H54 (cell line): Measurements from ENCODE around the gene PHEX.

ENCODE experiments used
- DNase-seq: peaks from one replicate; pipeline ENCODE4 v3.0.0; 2011; ENCODE audit warnings: low spot score, mixed read lengths; ENCODE audit not compliant: insufficient read length
- FAIRE-seq: peaks from 3 replicates; lab custom pipeline; 2011; peaks lifted over from hg19 to GRCh38; lab: Jason Lieb, UNC
- POLR2A ChIP-seq: IDR thresholded peaks from 2 replicates; pipeline ENCODE4 v1.6.1; 2011; ENCODE audit warnings: low read depth, mild to moderate bottlenecking, low read length

Gene PHEX

DNA sequence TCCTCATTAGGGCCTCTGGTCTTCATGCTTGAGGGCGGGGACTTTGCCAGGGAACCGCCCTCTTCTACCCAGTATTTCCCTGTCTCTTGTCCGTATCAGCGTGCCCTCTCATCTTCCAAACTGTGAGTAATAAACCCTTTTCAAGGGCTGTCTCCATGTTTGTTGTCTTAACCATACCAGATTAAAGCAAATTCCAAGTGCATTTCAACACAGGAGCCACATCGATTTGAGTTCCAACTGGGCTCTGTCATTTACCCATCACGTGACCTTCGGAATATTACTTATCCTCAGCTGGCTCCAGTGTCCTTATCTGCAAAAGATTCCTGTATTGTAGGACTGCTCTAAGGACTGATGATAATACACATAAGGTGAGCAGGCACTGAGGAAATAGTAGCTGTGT, 6.4 kb upstream of the PHEX start:
- no peak for DNase-seq

GRCh38 chrX:22026731-22027130, 5.4 kb upstream of the PHEX start:
- FAIRE-seq (no peak), DNase-seq (no peak)
- TF ChIP-seq POLR2A = no peak

More for the DNA sequence above, 6.4 kb upstream of the PHEX start:
- no peak for FAIRE-seq
- TF ChIP-seq POLR2A = no peak

- no peak for DNase-seq
- TF ChIP-seq POLR2A = no peak
- FAIRE-seq = no peak
These were observed 381 bp downstream of the PHEX start for GRCh38 chrX:22032506-22032905.

DNA sequence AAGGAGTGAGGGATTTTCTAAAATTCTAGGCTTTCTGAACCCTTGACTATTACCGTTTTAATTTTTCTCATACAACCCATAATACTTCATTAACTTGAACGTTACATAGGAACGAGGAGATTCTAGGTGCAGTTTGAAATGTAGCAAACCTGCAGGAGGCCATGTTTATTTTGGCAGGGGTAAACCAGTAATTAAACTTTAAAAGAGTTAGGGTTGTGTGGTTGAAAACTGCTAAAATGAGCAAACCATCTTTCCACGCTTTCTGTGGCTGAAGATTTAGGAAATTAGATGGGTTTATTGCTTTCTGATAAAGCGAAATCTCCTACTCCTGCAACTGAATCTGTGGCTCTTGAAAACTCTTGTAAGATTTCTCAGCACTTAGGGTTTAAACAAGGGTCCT, 1.7 kb downstream of the PHEX start:
- FAIRE-seq = no peak

DNA sequence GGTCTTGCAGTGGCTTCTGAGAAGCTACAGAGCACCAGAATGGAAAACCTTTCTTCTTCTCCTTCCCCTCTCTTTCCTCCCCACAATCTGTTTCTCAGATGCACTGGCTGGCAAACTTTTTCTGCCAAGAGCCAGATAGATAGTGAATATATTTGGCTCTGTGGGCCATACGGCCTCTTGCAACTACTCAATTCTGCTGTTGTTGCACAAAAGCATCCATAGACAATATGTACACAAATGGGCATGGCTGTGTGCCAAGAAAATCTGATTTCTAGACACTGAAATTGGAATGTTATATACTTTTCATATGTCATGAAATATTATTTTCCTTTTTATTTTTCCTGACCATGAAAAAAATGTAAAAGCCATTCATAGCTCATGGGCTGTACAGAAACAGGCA, 3.1 kb downstream of the PHEX start:
- DNase-seq (no peak), FAIRE-seq (no peak)
- no peak for TF ChIP-seq POLR2A

More for the DNA sequence above, 1.7 kb downstream of the PHEX start:
- no peak for DNase-seq
- no peak for TF ChIP-seq POLR2A

- no peak for TF ChIP-seq POLR2A
- FAIRE-seq (no peak), DNase-seq (no peak)
These were observed 5.1 kb downstream of the PHEX start for GRCh38 chrX:22037225-22037624.

DNA sequence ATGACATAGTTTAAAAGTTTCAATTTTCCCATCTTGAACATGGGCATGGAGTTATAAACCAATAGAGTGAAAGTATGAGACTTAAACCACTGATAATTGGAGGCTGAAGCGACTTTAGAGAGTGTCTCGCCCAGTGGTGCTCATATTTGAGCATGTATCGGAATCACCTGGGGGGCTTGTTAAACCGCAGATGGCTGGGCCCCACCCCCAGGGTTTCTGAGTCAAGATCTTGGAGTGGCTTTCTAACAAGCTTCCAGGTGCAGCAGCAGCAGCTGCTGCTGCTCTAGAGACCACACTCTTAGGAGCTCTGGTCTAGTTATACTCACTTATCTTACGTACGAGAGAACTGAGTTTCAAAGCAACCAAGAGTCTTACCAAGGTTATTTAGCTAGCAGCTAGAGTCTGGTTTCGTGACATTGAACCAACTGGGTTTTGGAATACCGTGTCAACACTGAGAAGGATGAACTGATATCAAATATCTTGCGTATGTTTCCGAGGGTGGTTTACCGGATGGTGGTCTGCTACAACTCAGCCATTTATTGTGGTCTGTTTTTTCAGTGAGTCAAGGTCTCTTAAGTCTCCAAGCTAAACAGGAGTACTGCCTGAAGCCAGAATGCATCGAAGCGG, 5.9 kb downstream of the PHEX start:
- FAIRE-seq (no peak), DNase-seq (no peak)
- no peak for TF ChIP-seq POLR2A

- DNase-seq (no peak), FAIRE-seq (no peak)
- no peak for TF ChIP-seq POLR2A
These were observed 7.4 kb downstream of the PHEX start for GRCh38 chrX:22039541-22039940.

GRCh38 chrX:22040184-22040583, 8.1 kb downstream of the PHEX start:
- no peak for DNase-seq
- FAIRE-seq = no peak
- TF ChIP-seq POLR2A = no peak

- FAIRE-seq (no peak), DNase-seq (no peak)
- TF ChIP-seq POLR2A = no peak
These were observed 9.9 kb downstream of the PHEX start for GRCh38 chrX:22041907-22042530.

GRCh38 chrX:22043872-22044271, 11.7 kb downstream of the PHEX start:
- DNase-seq (no peak), FAIRE-seq (no peak)
- no peak for TF ChIP-seq POLR2A

- no peak for FAIRE-seq
These were observed 15.3 kb downstream of the PHEX start for GRCh38 chrX:22047468-22047867.

DNA sequence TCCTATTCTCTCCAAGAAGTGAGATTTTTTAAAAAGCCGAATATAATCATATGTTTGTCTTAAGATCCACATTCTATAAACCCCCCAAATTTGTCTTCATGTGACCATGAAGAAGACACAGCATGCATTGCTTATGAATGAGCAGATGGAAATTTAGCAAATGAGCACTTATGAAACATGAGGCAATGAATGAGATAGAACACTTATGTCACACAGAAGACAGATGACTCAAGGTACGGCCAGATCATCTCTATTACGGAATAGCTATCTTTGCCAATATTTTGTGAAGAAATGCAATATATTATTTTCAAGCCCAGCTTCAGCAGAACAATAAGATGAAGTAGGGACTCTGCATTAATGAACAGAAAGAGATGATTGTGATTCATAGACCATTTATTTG, 21.4 kb downstream of the PHEX start:
- FAIRE-seq = no peak
- TF ChIP-seq POLR2A = no peak

More at GRCh38 chrX:22047468-22047867, 15.3 kb downstream of the PHEX start:
- no peak for DNase-seq
- TF ChIP-seq POLR2A = no peak

DNA sequence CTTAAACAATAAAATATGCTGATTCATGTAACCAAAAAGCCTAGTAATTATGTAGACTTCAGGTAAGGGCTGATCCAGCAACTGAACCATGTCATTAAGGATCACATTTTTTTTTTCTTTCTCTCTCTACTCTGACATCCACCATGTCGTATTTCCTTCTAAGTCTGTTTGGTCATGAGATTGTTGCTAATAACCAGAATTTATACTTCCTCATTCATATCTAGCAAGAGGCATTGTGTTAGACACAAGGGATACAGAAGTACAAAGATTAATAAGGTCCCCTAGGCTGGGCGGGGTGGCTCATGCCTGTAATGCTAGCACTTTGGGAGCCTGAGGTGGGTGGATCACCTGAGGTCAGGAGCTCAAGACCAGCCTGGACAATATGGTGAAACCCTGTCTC, 24.1 kb downstream of the PHEX start:
- DNase-seq (no peak), FAIRE-seq (no peak)
- no peak for TF ChIP-seq POLR2A

More for the DNA sequence above, 21.4 kb downstream of the PHEX start:
- DNase-seq = no peak

GRCh38 chrX:22057667-22058066, 25.5 kb downstream of the PHEX start:
- no peak for TF ChIP-seq POLR2A
- DNase-seq (no peak), FAIRE-seq (no peak)
